ENCODE results near the gene ZNF628. TPM values are rescaled to one million over a fixed set of nuclear protein-coding genes. Genes with fewer than 3 reads are reported as not detected.

The ZNF628 gene
- total RNA-seq, 1 experiment from 2014 or later: 21.7 TPM

DNA sequence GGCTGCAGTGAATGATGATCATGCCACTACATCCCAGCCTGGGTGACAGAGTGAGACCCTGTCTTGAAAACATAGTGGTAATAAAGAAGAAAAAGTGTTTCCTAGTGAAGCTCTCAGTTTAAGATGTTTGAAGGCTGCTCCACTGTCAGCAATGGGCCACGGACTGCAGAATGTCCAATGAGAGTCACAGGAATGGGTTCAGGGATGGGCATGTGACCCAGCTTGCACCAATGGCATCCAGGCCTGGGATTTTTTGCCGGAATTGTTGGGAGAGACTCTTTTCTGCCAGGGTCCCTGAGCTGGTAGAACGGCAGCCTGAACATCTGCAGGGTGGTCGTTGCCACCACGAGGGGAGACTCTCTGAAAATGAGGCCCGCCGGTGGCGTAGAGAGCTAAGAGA is 39.6 kb upstream of the ZNF628 start:
- ChIA-PET CTCF (interaction anchor here (0.5 to 0.6 kb wide), 2 partner anchors 30 to 464 kb away, joined by 3 read pairs; no protein-coding TSS in a partner anchor), POLR2A (interaction anchor here (0.5 to 0.7 kb wide), 2 partner anchors 86 to 269 kb away, joined by 3 to 5 read pairs; no protein-coding TSS in a partner anchor)
- intact Hi-C loops (cut with micrococcal nuclease; ENCODE audit: unreplicated experiment) (no loop called here), in situ Hi-C loops (cut with HindIII; ENCODE audit: low pct_unique_long_range_greater_than_20kb, low sequenced_read_pairs) (no loop called here)
- H3K4me3 ChIP-seq (ENCODE audit: low read depth in 2 of 2, low read length in 2 of 2): no peak overlapping the region
- no peak overlapping the region for H3K27ac ChIP-seq (ENCODE audit: low read length)
- DNase-seq (ENCODE audit: low read depth, low spot score): no peak
- H3K9me3 ChIP-seq (ENCODE audit: control insufficient read depth, insufficient read depth, low read depth, low read length): no peaks in the 10 kb centered on the region
- H3K4me1 ChIP-seq (ENCODE audit: control insufficient read depth, insufficient read depth, low read length): peaks cover 4% of the 10 kb centered on the region; the same call in 1 of the 2 replicates
- TF ChIP-seq, protein P1, sequence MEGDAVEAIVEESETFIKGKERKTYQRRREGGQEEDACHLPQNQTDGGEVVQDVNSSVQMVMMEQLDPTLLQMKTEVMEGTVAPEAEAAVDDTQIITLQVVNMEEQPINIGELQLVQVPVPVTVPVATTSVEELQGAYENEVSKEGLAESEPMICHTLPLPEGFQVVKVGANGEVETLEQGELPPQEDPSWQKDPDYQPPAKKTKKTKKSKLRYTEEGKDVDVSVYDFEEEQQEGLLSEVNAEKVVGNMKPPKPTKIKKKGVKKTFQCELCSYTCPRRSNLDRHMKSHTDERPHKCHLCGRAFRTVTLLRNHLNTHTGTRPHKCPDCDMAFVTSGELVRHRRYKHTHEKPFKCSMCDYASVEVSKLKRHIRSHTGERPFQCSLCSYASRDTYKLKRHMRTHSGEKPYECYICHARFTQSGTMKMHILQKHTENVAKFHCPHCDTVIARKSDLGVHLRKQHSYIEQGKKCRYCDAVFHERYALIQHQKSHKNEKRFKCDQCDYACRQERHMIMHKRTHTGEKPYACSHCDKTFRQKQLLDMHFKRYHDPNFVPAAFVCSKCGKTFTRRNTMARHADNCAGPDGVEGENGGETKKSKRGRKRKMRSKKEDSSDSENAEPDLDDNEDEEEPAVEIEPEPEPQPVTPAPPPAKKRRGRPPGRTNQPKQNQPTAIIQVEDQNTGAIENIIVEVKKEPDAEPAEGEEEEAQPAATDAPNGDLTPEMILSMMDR (IDR thresholded peaks at IDR 0.05): no peak
- ATAC-seq: no peak
- H3K36me3 ChIP-seq (ENCODE audit: control insufficient read depth, insufficient read depth, low read length): no peaks in the 10 kb centered on the region
- H3K27me3 ChIP-seq (ENCODE audit: control insufficient read depth, insufficient read depth, low read length): peaks cover 9% of the 10 kb centered on the region
- no TSS peak for BruUV-seq (replicated peaks)

DNA sequence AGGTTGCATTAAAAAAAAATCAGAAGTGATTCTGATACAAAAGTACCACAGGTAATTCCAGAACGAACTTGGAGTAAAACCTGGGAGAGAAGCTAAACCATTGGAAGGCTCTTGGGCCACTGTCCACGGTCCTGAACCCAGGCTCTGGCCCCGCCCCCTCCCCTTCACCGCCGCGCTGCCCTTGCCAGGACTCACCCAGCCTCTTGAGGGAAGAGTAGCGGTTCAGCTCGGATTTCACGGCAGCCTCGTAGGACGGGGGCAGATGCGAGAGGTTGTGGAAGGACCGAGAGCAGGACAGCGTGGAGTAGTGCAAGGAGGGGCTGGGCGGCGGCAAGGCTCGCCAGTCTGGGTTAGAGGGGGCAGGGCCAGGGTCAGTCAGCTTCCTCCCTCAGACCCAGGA is 39.0 kb upstream of the ZNF628 start:
- DNase-seq (ENCODE audit: low read depth, low spot score) (no peak), ATAC-seq (peak; percentile 81)
- in situ Hi-C loops (cut with HindIII; ENCODE audit: low pct_unique_long_range_greater_than_20kb, low sequenced_read_pairs) (no loop called here), intact Hi-C loops (cut with micrococcal nuclease; ENCODE audit: unreplicated experiment) (no loop called here)
- no peaks in the 10 kb centered on the region for H3K9me3 ChIP-seq (ENCODE audit: control insufficient read depth, insufficient read depth, low read depth, low read length)
- no TSS peak for BruUV-seq (replicated peaks)
- ChIA-PET CTCF (interaction anchor here (0.5 kb wide), 1 partner anchor 29 kb away, joined by 3 read pairs; no protein-coding TSS in a partner anchor), POLR2A (interaction anchor here (0.5 to 0.7 kb wide), 2 partner anchors 85 to 270 kb away, joined by 3 to 5 read pairs; no protein-coding TSS in a partner anchor)
- TF ChIP-seq, protein P2, sequence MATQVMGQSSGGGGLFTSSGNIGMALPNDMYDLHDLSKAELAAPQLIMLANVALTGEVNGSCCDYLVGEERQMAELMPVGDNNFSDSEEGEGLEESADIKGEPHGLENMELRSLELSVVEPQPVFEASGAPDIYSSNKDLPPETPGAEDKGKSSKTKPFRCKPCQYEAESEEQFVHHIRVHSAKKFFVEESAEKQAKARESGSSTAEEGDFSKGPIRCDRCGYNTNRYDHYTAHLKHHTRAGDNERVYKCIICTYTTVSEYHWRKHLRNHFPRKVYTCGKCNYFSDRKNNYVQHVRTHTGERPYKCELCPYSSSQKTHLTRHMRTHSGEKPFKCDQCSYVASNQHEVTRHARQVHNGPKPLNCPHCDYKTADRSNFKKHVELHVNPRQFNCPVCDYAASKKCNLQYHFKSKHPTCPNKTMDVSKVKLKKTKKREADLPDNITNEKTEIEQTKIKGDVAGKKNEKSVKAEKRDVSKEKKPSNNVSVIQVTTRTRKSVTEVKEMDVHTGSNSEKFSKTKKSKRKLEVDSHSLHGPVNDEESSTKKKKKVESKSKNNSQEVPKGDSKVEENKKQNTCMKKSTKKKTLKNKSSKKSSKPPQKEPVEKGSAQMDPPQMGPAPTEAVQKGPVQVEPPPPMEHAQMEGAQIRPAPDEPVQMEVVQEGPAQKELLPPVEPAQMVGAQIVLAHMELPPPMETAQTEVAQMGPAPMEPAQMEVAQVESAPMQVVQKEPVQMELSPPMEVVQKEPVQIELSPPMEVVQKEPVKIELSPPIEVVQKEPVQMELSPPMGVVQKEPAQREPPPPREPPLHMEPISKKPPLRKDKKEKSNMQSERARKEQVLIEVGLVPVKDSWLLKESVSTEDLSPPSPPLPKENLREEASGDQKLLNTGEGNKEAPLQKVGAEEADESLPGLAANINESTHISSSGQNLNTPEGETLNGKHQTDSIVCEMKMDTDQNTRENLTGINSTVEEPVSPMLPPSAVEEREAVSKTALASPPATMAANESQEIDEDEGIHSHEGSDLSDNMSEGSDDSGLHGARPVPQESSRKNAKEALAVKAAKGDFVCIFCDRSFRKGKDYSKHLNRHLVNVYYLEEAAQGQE (IDR thresholded peaks at IDR 0.05; ENCODE audit: insufficient read depth in 1 of 2, low read depth in 2 of 2, low read length in 1 of 2): peak; percentile 99 to 100
- no peak for TF ChIP-seq SIN3A (IDR thresholded peaks at IDR 0.05; ENCODE audit: borderline replicate concordance, insufficient read depth, low read depth, low read length)
- peaks cover 5% of the 10 kb centered on the region; the same call in 1 of the 2 replicates for H3K4me1 ChIP-seq (ENCODE audit: control insufficient read depth, insufficient read depth, low read length)
- no peak overlapping the region for H3K27ac ChIP-seq (ENCODE audit: low read length)
- H3K4me3 ChIP-seq (ENCODE audit: low read depth in 2 of 2, low read length in 2 of 2): no peak overlapping the region
- no peaks in the 10 kb centered on the region for H3K36me3 ChIP-seq (ENCODE audit: control insufficient read depth, insufficient read depth, low read length)
- H3K27me3 ChIP-seq (ENCODE audit: control insufficient read depth, insufficient read depth, low read length): peaks cover 9% of the 10 kb centered on the region

DNA sequence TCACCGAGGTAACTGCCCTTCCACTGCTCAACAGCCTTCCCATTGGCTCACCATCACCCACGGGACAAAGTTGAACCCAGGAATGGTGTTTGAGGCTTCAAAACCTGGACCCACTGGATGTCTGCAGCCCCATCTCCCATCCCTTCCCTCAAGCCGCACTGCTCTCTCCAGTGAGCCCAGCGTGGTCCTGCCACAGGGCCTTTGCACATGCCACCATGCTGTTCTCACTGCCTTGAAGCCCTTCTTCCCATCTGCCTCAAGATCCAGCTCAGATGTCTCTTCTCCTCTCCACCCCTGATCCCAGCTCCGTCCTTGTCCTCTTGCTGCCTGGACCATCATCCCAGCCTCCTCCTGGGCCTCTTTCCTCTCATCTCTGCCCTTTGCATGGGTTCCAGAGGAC is 37.4 kb upstream of the ZNF628 start:
- TF ChIP-seq TCF7L2 (IDR thresholded peaks at IDR 0.05; ENCODE audit: low read depth, low read length) (no peak), SIN3A (IDR thresholded peaks at IDR 0.05; ENCODE audit: borderline replicate concordance, insufficient read depth, low read depth, low read length) (no peak), POLR2AphosphoS5 (IDR thresholded peaks at IDR 0.05; ENCODE audit: low read depth, low read length) (no peak)
- TF ChIP-seq, protein P1 (IDR thresholded peaks at IDR 0.05): no peak
- TF ChIP-seq, protein P2 (IDR thresholded peaks at IDR 0.05; ENCODE audit: insufficient read depth in 1 of 2, low read depth in 2 of 2, low read length in 1 of 2): no peak
- intact Hi-C loops (cut with micrococcal nuclease; ENCODE audit: unreplicated experiment): no loop called here
- BruUV-seq (replicated peaks): no TSS peak
- ATAC-seq: no peak
- H3K27ac ChIP-seq (ENCODE audit: low read length): no peak overlapping the region
- CTCF ChIA-PET: no interaction called here
- H3K27me3 ChIP-seq (ENCODE audit: control insufficient read depth, insufficient read depth, low read length): peaks cover 14% of the 10 kb centered on the region
- H3K9me3 ChIP-seq (ENCODE audit: control insufficient read depth, insufficient read depth, low read depth, low read length): no peaks in the 10 kb centered on the region
- no peaks in the 10 kb centered on the region for H3K36me3 ChIP-seq (ENCODE audit: control insufficient read depth, insufficient read depth, low read length)
- no peak for DNase-seq (ENCODE audit: low read depth, low spot score)
- POLR2A ChIA-PET: no interaction called here
- no peak overlapping the region for H3K4me3 ChIP-seq (ENCODE audit: low read depth in 2 of 2, low read length in 2 of 2)
- in situ Hi-C loops (cut with HindIII; ENCODE audit: low pct_unique_long_range_greater_than_20kb, low sequenced_read_pairs): no loop called here
- H3K4me1 ChIP-seq (ENCODE audit: control insufficient read depth, insufficient read depth, low read length): peaks cover 5% of the 10 kb centered on the region; the same call in 1 of the 2 replicates
